ENCODE data around the gene NKAIN2.

Gene NKAIN2

DNA sequence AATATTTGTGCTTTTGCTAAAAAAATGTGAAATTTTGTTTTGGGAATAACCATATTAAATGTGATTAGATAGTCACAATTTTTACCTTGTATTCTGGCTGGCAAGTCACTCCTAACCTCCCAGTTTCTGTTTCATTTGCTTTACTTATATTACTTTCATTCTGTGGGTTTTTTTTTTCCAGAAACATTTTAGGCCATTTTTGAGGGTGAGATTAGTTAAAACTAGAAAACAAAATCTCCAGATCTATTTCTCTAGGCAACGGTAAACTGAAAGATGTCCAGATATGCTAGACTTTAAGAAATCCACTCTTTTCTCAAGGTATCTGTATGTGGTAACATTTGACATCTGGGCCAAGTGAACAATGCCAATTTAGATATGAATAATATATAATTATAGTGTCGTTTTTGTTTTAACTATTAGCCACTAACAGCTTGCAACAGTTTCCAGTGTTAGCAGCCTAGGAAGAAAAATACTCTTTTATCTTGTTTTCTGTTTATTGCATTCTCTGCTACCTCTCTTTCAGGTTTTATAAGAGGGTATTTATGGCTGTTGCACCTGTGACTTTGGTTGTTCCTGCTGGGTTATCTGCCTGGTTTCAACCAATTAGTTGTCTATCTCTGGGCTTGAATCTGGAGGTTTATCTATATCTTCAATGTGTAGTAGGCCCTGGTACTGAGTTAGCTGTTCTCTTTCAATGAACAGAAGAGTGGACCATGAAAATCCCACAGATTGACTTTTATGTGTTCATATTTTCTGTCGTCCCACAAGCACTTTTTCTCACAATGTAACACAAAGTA, 260.9 kb downstream of the NKAIN2 start:
- ATAC-seq, result no peak
- TF ChIP-seq TCF4 (CRISPR knock-in tag; IDR thresholded peaks at IDR 0.05; ENCODE audit: borderline replicate concordance), result no peak
- TF ChIP-seq ZFP3 (CRISPR knock-in tag; IDR thresholded peaks at IDR 0.05), result no peak
- TF ChIP-seq GLIS3 (CRISPR knock-in tag; IDR thresholded peaks at IDR 0.05), result no peak
- no peak for TF ChIP-seq ZC3H10 (CRISPR knock-in tag; IDR thresholded peaks at IDR 0.05)

DNA sequence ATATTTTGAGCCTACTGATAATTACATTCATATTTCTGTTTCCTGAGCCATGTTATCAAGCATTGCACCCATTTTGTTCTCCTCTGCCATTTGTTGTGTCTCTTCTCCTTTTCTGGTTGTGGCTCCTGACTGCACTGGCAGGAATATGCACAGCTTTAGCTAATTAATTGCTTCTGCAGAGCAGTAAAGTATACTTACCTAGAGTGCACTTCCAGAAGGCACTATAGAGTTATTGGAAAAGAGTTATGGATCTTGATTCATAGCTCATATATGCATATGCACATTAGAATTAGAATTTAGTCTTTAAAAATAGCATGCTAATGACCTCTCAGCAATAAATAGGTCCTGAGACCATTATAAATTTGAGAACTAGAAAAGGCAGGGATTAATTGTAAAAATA, 262.6 kb downstream of the NKAIN2 start:
- TF ChIP-seq ARNTL (CRISPR knock-in tag; IDR thresholded peaks at IDR 0.05; ENCODE audit: borderline replicate concordance, low read depth) (no peak), RARB (CRISPR knock-in tag; IDR thresholded peaks at IDR 0.05) (no peak), SNAI2 (CRISPR knock-in tag; IDR thresholded peaks at IDR 0.05) (no peak)
- TF ChIP-seq, protein P1, sequence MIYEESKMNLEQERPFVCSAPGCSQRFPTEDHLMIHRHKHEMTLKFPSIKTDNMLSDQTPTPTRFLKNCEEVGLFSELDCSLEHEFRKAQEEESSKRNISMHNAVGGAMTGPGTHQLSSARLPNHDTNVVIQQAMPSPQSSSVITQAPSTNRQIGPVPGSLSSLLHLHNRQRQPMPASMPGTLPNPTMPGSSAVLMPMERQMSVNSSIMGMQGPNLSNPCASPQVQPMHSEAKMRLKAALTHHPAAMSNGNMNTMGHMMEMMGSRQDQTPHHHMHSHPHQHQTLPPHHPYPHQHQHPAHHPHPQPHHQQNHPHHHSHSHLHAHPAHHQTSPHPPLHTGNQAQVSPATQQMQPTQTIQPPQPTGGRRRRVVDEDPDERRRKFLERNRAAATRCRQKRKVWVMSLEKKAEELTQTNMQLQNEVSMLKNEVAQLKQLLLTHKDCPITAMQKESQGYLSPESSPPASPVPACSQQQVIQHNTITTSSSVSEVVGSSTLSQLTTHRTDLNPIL (CRISPR knock-in tag; IDR thresholded peaks at IDR 0.05; ENCODE audit: low read depth), result no peak
- ATAC-seq, result no peak

DNA sequence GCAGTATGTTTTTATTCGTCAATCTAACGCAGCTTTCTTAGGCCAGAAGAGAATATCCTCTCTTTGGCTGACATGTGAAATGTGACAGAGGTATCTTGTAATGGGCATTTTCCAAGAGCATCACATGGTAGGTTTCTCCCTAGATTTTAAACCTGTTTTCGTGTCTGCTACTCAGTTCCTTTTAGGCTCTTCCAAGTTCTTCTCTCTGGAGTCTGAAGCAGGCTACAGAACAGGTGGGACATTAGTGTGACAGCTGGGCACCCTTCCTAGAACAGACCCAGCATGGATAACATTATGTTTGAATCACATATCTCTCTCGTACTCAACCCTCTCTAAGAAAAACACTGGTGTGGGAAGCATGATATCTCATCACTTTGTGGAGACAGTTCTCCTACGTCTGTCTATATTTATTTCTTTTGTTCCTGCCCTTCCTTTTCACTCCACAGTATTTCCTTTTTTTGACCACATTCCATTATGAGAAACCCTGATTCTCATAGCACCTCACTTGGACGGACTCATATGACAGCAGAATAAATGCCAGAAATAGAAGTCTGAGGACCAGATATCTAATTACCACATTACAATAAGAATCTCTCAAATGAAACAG, 263.4 kb downstream of the NKAIN2 start:
- TF ChIP-seq CSDC2 (CRISPR knock-in tag; IDR thresholded peaks at IDR 0.05) (no peak), ARNTL (CRISPR knock-in tag; IDR thresholded peaks at IDR 0.05; ENCODE audit: borderline replicate concordance, low read depth) (no peak), ZC3H10 (CRISPR knock-in tag; IDR thresholded peaks at IDR 0.05) (no peak), ZNF8 (CRISPR knock-in tag; IDR thresholded peaks at IDR 0.05) (no peak), SNAI2 (CRISPR knock-in tag; IDR thresholded peaks at IDR 0.05) (no peak), RARB (CRISPR knock-in tag; IDR thresholded peaks at IDR 0.05) (no peak), ZNF70 (CRISPR knock-in tag; IDR thresholded peaks at IDR 0.05) (no peak), GLIS3 (CRISPR knock-in tag; IDR thresholded peaks at IDR 0.05) (no peak), BACH2 (CRISPR knock-in tag; IDR thresholded peaks at IDR 0.05; ENCODE audit: borderline replicate concordance) (no peak)
- TF ChIP-seq, protein P2, sequence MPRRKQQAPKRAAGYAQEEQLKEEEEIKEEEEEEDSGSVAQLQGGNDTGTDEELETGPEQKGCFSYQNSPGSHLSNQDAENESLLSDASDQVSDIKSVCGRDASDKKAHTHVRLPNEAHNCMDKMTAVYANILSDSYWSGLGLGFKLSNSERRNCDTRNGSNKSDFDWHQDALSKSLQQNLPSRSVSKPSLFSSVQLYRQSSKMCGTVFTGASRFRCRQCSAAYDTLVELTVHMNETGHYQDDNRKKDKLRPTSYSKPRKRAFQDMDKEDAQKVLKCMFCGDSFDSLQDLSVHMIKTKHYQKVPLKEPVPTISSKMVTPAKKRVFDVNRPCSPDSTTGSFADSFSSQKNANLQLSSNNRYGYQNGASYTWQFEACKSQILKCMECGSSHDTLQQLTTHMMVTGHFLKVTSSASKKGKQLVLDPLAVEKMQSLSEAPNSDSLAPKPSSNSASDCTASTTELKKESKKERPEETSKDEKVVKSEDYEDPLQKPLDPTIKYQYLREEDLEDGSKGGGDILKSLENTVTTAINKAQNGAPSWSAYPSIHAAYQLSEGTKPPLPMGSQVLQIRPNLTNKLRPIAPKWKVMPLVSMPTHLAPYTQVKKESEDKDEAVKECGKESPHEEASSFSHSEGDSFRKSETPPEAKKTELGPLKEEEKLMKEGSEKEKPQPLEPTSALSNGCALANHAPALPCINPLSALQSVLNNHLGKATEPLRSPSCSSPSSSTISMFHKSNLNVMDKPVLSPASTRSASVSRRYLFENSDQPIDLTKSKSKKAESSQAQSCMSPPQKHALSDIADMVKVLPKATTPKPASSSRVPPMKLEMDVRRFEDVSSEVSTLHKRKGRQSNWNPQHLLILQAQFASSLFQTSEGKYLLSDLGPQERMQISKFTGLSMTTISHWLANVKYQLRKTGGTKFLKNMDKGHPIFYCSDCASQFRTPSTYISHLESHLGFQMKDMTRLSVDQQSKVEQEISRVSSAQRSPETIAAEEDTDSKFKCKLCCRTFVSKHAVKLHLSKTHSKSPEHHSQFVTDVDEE (CRISPR knock-in tag; IDR thresholded peaks at IDR 0.05), result no peak
- TF ChIP-seq, protein P3, sequence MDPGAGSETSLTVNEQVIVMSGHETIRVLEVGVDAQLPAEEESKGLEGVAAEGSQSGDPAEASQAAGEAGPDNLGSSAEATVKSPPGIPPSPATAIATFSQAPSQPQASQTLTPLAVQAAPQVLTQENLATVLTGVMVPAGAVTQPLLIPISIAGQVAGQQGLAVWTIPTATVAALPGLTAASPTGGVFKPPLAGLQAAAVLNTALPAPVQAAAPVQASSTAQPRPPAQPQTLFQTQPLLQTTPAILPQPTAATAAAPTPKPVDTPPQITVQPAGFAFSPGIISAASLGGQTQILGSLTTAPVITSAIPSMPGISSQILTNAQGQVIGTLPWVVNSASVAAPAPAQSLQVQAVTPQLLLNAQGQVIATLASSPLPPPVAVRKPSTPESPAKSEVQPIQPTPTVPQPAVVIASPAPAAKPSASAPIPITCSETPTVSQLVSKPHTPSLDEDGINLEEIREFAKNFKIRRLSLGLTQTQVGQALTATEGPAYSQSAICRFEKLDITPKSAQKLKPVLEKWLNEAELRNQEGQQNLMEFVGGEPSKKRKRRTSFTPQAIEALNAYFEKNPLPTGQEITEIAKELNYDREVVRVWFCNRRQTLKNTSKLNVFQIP (CRISPR knock-in tag; IDR thresholded peaks at IDR 0.05; ENCODE audit: borderline replicate concordance, low read depth), result no peak
- TF ChIP-seq, protein P4, sequence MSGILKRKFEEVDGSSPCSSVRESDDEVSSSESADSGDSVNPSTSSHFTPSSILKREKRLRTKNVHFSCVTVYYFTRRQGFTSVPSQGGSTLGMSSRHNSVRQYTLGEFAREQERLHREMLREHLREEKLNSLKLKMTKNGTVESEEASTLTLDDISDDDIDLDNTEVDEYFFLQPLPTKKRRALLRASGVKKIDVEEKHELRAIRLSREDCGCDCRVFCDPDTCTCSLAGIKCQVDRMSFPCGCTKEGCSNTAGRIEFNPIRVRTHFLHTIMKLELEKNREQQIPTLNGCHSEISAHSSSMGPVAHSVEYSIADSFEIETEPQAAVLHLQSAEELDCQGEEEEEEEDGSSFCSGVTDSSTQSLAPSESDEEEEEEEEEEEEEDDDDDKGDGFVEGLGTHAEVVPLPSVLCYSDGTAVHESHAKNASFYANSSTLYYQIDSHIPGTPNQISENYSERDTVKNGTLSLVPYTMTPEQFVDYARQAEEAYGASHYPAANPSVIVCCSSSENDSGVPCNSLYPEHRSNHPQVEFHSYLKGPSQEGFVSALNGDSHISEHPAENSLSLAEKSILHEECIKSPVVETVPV (CRISPR knock-in tag; IDR thresholded peaks at IDR 0.05), result no peak
- no peak for ATAC-seq

DNA sequence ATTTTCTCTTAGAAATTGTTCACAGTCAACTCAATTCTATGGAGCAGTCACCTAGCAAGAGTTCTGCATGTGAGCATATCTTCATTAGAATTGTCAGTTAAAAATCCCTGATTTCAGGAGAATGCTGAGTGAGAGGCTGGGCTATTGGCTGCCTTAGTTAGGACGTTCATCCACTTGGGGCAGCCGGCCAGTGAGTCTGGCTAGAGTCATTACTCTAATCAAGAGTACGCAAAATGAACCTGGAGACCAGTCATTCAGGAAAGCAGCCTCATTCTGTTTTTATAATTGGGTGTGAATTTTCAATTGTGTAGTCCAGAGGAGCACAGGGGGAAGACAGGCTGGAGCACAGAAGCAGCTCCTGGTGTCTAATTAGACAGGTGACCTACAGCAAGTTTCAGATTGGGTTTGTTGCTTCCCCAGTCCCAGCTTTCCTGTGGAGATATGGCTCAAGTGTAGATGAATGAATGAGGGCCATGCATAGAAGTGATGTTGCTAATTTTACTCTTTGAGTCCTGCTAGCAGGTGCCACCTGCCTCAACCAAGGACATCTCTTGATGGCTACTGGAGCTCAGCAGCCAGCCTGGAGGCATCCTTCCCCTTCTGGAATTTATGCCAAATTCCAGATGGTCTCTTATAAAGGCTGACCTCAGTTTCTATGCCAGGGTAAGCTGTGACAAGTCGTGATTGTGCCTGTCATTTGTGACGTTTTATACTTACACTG, 265.7 kb downstream of the NKAIN2 start:
- no peak for ATAC-seq
- TF ChIP-seq RARB (CRISPR knock-in tag; IDR thresholded peaks at IDR 0.05) (no peak), ZFP3 (CRISPR knock-in tag; IDR thresholded peaks at IDR 0.05) (no peak), GLIS3 (CRISPR knock-in tag; IDR thresholded peaks at IDR 0.05) (no peak), ARNTL (CRISPR knock-in tag; IDR thresholded peaks at IDR 0.05; ENCODE audit: borderline replicate concordance, low read depth) (no peak), ISL1 (CRISPR knock-in tag; IDR thresholded peaks at IDR 0.05) (no peak), TCF4 (CRISPR knock-in tag; IDR thresholded peaks at IDR 0.05; ENCODE audit: borderline replicate concordance) (no peak), TOX (CRISPR knock-in tag; IDR thresholded peaks at IDR 0.05; ENCODE audit: borderline replicate concordance) (no peak)
- TF ChIP-seq, protein P3 (CRISPR knock-in tag; IDR thresholded peaks at IDR 0.05; ENCODE audit: borderline replicate concordance, low read depth), result no peak
- TF ChIP-seq, protein P1 (CRISPR knock-in tag; IDR thresholded peaks at IDR 0.05; ENCODE audit: low read depth), result no peak
